Measurements from ENCODE around the gene ZNF608.

- TF ChIP-seq CTCF (IDR thresholded peaks at IDR 0.05; ENCODE audit: extremely low read depth in 1 of 2, insufficient read depth in 1 of 2, low read depth in 1 of 2, low read length in 2 of 2), result no peak
- TF ChIP-seq POLR2A (IDR thresholded peaks at IDR 0.05; ENCODE audit: low read depth, low read length), result no peak
These were observed 20.7 kb downstream of the ZNF608 start for GRCh38 chr5:124725622-124726258.
